GM12874 (cell line): Measurements from ENCODE around the gene BLTP1.

Experiments
- TF ChIP-seq, protein P1 (sequence below): IDR thresholded peaks from 2 replicates; pipeline ENCODE4 v1.5.1; 2011; ENCODE audit warnings: low read depth, mild to moderate bottlenecking, control low read depth, low read length, moderate library complexity; ENCODE audit not compliant: insufficient read depth

Gene BLTP1, protein sequence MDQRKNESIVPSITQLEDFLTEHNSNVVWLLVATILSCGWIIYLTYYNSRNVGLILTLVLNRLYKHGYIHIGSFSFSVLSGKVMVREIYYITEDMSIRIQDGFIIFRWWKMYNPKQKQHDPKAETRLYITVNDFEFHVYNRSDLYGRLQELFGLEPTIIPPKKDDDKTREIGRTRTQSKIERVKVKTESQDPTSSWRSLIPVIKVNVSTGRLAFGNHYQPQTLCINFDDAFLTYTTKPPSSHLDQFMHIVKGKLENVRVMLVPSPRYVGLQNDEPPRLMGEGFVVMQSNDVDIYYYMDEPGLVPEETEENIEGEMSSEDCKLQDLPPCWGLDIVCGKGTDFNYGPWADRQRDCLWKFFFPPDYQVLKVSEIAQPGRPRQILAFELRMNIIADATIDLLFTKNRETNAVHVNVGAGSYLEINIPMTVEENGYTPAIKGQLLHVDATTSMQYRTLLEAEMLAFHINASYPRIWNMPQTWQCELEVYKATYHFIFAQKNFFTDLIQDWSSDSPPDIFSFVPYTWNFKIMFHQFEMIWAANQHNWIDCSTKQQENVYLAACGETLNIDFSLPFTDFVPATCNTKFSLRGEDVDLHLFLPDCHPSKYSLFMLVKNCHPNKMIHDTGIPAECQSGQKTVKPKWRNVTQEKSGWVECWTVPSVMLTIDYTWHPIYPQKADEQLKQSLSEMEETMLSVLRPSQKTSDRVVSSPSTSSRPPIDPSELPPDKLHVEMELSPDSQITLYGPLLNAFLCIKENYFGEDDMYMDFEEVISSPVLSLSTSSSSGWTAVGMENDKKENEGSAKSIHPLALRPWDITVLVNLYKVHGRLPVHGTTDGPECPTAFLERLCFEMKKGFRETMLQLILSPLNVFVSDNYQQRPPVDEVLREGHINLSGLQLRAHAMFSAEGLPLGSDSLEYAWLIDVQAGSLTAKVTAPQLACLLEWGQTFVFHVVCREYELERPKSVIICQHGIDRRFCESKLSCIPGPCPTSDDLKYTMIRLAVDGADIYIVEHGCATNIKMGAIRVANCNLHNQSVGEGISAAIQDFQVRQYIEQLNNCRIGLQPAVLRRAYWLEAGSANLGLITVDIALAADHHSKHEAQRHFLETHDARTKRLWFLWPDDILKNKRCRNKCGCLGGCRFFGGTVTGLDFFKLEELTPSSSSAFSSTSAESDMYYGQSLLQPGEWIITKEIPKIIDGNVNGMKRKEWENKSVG (N-terminal part only)

DNA sequence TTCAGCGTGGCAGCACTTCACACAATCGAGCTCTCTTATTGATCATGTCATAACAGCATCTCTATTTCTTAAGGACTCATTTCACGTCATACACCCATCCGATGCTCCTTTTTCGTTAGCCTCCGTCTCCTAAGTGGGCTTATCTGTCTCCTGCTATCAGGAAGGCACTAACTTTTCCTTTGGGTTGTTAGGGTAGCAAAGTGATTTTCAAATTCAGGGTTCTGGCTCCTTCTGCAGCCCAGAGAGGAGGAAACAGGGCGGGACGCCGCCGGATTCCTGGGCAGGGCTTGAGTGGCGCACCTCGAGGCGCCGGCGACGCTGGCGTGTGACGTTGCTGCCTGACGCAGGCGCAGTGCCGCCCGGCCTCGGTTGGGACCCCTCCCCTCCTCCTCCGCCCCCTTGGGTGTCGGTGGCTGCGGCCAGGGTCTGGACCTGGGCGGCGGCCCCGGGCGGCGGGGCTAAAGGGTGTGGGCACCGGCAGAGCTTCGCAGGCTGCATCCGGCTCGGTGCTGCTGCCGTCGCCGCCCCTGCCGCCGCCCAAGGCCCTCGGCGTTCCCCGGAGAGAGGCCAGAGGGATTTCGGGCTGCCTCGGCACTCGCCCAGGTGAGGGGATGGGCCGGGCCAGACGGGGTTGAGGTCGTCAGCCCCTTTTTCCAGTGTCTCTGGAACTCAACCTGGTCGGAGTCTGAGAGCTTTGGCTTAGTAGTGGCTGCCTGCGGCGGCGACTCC, at the start of gene BLTP1:
BLTP1 (plus strand) TSS at position 350 of the 729 bp plus-strand sequence. CDS start 18,317 bp downstream, outside the sequence.
- TF ChIP-seq, protein P1, sequence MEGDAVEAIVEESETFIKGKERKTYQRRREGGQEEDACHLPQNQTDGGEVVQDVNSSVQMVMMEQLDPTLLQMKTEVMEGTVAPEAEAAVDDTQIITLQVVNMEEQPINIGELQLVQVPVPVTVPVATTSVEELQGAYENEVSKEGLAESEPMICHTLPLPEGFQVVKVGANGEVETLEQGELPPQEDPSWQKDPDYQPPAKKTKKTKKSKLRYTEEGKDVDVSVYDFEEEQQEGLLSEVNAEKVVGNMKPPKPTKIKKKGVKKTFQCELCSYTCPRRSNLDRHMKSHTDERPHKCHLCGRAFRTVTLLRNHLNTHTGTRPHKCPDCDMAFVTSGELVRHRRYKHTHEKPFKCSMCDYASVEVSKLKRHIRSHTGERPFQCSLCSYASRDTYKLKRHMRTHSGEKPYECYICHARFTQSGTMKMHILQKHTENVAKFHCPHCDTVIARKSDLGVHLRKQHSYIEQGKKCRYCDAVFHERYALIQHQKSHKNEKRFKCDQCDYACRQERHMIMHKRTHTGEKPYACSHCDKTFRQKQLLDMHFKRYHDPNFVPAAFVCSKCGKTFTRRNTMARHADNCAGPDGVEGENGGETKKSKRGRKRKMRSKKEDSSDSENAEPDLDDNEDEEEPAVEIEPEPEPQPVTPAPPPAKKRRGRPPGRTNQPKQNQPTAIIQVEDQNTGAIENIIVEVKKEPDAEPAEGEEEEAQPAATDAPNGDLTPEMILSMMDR, result no peak

DNA sequence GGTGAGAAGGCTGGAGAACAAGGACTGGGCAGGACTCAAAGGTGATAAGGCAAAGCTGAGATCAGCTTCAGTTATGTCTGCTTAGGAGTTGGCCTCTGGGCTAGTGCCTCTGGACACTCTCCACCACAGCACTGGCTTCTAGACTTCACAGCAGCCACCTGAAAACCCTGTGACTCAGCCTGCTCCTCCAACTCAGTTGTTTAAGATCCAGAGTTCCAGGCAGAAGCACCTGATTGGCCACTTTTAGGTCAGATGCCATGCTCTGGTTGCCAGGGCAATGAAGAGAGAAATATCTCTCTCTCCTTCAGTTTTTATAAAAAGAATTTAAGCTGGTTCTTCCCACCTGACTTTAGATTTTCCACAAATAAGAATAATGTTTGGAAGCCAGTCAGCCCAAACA, 47.9 kb upstream of the BLTP1 start:
- TF ChIP-seq, protein P1, result no peak

DNA sequence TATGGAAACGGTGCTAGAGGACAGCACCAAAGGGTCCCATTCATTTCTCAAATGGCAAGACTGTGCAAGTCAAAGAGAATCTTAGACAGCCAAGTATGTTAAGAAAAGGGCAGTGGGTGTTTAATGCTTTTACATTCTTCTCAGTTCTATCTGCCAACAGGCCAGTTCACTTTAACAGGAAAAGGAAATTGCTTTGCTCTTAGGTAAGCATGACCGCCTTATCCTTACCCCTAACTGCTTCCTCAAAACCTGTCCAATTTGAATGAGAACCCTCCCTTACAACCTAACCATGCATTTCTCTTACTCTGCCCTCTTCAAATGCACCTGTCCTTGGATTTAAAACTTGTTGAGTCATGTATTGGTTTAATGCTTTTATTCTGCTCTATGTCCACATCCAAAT, 44.5 kb upstream of the BLTP1 start:
- TF ChIP-seq, protein P1, result no peak

DNA sequence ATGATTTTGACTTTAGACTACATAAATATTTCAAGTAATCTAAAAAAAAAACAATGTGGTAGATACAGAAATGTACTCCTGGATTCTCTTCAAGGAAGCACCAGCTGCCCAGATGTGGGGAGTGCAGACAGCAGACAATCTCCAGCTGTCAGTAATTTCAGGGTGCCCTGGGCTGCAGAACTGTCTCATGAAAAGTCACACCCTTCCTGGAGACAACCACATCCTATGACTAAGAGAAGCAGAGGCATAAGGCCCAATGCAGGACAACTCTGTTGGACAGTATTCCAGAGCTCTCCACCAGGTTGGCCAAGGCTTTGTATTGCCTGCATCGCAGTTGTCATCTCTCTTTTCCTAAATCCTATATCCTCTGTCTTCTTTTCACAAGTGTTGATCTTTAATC, 34.4 kb upstream of the BLTP1 start:
- TF ChIP-seq, protein P1, result no peak

DNA sequence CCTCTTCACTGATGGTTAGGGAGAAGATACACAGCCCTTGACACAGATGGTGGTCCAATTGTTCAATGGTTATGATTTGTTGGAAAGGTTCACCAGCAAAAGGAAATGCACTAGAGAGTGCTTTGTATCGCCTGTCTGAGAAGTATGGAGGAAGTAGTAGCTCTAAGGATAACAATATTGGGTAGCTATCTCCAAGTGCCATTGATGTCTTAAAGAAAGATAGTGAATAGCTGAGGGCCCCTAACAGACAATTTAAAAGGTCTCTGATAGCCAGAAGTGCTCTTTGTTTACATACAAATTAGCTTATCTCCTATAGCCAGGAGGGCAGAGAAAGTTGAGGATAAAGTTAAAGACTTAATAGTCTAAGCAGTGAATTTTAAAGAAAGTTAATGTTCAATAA, 33.9 kb upstream of the BLTP1 start:
- TF ChIP-seq, protein P1, result no peak

DNA sequence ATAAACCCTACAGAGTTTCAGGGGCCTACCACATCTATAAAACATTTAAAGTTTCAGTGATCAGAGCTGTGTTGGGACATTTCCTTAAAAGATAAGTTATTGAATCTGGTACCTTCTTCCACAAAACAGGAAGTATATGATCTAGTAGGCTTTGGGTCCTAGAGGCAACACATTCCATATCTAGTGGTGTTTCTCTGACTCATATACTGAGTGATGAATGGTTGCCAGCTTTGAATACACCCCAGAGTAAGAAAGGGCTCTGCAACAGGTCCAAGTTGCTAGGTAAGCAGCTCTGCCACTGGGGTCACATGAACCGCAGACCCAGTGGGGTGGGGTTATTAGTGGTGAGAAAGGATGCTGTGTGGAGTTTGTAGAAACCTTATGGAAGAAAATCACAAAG, 32.4 kb upstream of the BLTP1 start:
- TF ChIP-seq, protein P1, result no peak
